Right lobe of liver (tissue), 4 donors: ENCODE measurements around the gene MYL11.

Source experiments
- POLR2A ChIP-seq: fragments of 450-650 bp; IDR thresholded peaks from one replicate; pipeline ENCODE4 v1.6.1; 2017; ENCODE audit warnings: antibody characterized with exemption, mild to moderate bottlenecking
- TF ChIP-seq, protein P1 (sequence below), 4 donors: fragments of 200-600 bp in 3 of 4; fragments of 450-650 bp in 1 of 4; IDR thresholded peaks; one replicate each; pipeline versions ENCODE4 v1.5.1 to v1.8.0; 2016 to 2022; ENCODE audit warnings: antibody characterized with exemption in 4 of 4, mild to moderate bottlenecking in 2 of 4
- donor health status: DM: no; HTN: no; CAD: no.
- donor health status: DM: no; HTN: no; CAD: no.
- donor health status: DM: no; HTN: yes; CAD: no.

DNA sequence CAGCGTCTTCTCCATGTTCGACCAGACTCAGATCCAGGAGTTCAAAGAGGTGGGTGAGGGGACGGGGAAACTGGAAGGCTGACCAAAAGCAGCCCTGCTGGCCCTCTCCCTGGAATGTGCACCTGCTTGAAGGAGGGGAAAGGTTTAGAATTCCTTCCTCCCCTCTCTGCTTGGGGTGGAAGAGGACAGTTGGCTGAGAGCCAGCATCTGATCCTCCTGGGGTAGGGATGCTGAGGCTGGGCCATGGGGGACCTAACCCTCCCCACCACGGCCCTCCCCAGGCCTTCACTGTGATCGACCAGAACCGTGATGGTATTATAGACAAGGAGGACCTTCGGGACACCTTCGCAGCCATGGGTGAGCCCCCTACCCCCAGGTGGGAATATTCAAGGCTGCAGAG, 1.3 kb downstream of the MYL11 start:
- TF ChIP-seq, protein P1, sequence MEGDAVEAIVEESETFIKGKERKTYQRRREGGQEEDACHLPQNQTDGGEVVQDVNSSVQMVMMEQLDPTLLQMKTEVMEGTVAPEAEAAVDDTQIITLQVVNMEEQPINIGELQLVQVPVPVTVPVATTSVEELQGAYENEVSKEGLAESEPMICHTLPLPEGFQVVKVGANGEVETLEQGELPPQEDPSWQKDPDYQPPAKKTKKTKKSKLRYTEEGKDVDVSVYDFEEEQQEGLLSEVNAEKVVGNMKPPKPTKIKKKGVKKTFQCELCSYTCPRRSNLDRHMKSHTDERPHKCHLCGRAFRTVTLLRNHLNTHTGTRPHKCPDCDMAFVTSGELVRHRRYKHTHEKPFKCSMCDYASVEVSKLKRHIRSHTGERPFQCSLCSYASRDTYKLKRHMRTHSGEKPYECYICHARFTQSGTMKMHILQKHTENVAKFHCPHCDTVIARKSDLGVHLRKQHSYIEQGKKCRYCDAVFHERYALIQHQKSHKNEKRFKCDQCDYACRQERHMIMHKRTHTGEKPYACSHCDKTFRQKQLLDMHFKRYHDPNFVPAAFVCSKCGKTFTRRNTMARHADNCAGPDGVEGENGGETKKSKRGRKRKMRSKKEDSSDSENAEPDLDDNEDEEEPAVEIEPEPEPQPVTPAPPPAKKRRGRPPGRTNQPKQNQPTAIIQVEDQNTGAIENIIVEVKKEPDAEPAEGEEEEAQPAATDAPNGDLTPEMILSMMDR (IDR thresholded peaks at IDR 0.05): no peak
- TF ChIP-seq POLR2A: no peak
